ENCODE measurements around the gene MITF.

GRCh38 chr3:69791919-69792399 is 52.7 kb downstream of the MITF start:
- no peak for TF ChIP-seq EZH2 (IDR thresholded peaks at IDR 0.05)
- TF ChIP-seq CTCF (IDR thresholded peaks at IDR 0.05 in 2 of 3, conservative IDR thresholded peaks at IDR 0.05 in 1 of 3; ENCODE audit: borderline replicate concordance in 1 of 3, insufficient read depth in 1 of 3, low read depth in 2 of 3, low read length in 2 of 3), result peak in 1 of 3 experiments; percentile 20; a peak in 1 of 6 replicates
- no peak for TF ChIP-seq POLR2A (IDR thresholded peaks at IDR 0.05; ENCODE audit: borderline replicate concordance, extremely low read depth, insufficient read depth, insufficient read length)
- TF ChIP-seq SIN3A (IDR thresholded peaks at IDR 0.05; ENCODE audit: low read depth), result no peak
- TF ChIP-seq SP1 (IDR thresholded peaks at IDR 0.05; ENCODE audit: low read depth), result no peak
- no peak for TF ChIP-seq TCF7L2 (IDR thresholded peaks at IDR 0.05; ENCODE audit: borderline replicate concordance, extremely low read depth, insufficient read depth, insufficient read length)
- no peak for TF ChIP-seq EZH2phosphoT487 (IDR thresholded peaks at IDR 0.05; ENCODE audit: borderline replicate concordance)
- no peak for TF ChIP-seq REST (IDR thresholded peaks at IDR 0.05; ENCODE audit: low read depth)
- TF ChIP-seq MAX (IDR thresholded peaks at IDR 0.05), result no peak
- no peak for TF ChIP-seq POLR2AphosphoS5 (IDR thresholded peaks at IDR 0.05; ENCODE audit: low read depth, low read length)
- no peak for TF ChIP-seq ZBTB33 (IDR thresholded peaks at IDR 0.05; ENCODE audit: extremely low read depth, insufficient replicate concordance, low read length)

All from HCT116 (cell line).